Measurements from ENCODE around the gene GRM4. TPM values are rescaled to one million over a fixed set of nuclear protein-coding genes. Genes with fewer than 3 reads are reported as not detected.

Gene GRM4
- total and polyA plus RNA-seq, 5 donors from 2014 or later: not detected

DNA sequence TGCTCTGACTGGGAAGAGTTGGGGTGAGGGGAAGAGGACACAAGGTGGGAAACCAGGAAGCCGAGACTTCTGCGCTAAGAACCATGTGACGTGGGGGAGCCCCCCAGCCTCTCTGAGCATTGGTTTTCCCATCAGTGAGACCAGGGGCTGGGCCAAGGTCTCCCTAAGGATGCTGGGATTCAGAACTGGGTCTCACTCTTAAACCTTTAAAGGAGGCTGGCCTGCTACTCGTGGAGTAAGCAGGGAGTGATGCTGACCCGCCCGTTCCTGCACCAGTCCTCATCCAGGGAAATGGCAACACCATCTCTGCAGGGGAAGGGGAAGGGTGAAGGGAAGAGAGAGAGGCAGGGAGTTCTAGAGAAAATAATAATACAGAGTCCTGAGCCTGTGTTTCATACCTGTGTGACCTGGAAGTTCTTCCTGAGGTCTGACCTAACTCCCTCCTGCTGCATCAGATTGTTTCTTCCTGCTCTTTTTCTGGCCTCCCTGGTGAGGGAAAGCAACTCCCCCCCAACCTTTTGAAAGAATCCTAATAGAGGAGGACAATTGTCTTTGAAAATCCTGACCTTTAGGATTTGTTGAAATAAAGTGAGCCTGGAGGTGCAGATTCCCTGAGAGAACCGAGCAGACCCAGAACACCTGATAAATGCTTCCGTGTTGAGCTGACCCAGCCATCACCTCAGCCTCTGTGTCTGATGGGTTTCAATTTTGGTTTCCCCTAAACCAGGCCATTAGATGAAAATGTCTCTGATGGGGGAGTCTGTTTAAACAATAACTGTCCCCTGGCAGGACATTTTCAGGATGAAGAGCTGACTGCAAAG is 3.0 kb upstream of the GRM4 start:
- Histone ChIP-seq H3K27me3 (ENCODE audit: control insufficient read depth, insufficient read depth, low read length) (peaks cover 5% of the 10 kb centered on the region), H3K4me3 (ENCODE audit: low read depth, low read length) (no peak overlapping the region), H3K36me3 (ENCODE audit: control insufficient read depth, insufficient read depth, low read length) (no peaks in the 10 kb centered on the region), H3K27ac (ENCODE audit: insufficient read depth, low read length, poor library complexity, severe bottlenecking) (no peak overlapping the region), H3K9me3 (ENCODE audit: control insufficient read depth in 2 of 2, low read length in 2 of 2) (no peaks in the 10 kb centered on the region), H3K4me1 (ENCODE audit: control insufficient read depth, insufficient read depth, low read length, poor library complexity, severe bottlenecking) (peaks cover 20% of the 10 kb centered on the region)
- ATAC-seq (ENCODE audit: low read depth in 2 of 2) (no peak), DNase-seq (no peak)
- Mint-ChIP-seq H3K4me3 (no peak overlapping the region), H3K4me1 (peaks cover 0 to 12% (median 3%) of the 10 kb centered on the region in 4 donors), H3K27ac (no peak overlapping the region), H3K36me3 (no peaks in the 10 kb centered on the region), H3K9me3 (peaks cover 0 to 2% (median 0%) of the 10 kb centered on the region in 7 donors), H3K27me3 (peaks cover 63% of the 10 kb centered on the region)

DNA sequence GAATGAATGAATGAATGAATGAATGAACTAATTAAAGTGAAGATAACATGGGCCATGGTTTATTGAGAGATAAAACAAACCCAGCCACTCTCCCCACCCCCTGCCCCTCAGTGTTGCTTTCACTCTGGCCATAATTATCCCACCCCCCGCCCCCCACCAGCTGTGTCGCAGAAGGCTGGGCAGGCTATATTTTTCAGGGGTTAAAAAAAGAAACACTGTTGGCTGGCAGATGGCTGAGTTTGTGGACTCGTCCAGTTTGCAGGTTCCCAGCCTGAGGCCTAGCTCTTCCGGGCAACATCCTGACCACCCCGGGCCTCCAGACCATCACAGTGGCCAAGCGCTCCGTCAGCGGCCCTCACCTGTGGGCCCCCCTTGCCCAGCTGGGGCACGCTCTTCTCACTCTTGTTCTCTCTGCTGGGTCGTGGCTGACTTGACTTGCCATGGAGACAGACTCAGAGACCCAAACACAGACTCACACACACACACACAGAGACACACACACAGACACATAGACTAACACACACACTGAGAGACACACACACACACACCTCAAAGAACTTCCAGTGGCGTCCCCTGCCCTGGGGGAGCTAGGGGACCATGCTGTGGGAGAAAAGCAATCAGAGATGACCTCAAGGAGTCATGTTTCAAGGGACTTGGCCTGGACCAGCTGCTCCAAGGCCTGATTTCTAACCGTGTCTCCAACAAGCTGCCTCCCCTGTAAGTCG is 2.2 kb upstream of the GRM4 start:
- H3K9me3 Mint-ChIP-seq: peaks cover 0 to 2% (median 0%) of the 10 kb centered on the region in 7 donors
- peaks cover 28% of the 10 kb centered on the region for H3K4me1 ChIP-seq (ENCODE audit: control insufficient read depth, insufficient read depth, low read length, poor library complexity, severe bottlenecking)
- H3K4me1 Mint-ChIP-seq: peaks cover 0 to 16% (median 4%) of the 10 kb centered on the region in 4 donors
- H3K27me3 Mint-ChIP-seq: peaks cover 58% of the 10 kb centered on the region
- H3K4me3 ChIP-seq (ENCODE audit: low read depth, low read length): no peak overlapping the region
- H3K36me3 ChIP-seq (ENCODE audit: control insufficient read depth, insufficient read depth, low read length): no peaks in the 10 kb centered on the region
- peak overlapping the region in 1 of 4 donors; percentile 12 for H3K4me3 Mint-ChIP-seq
- H3K27me3 ChIP-seq (ENCODE audit: control insufficient read depth, insufficient read depth, low read length): peaks cover 4% of the 10 kb centered on the region
- no peak for DNase-seq
- no peaks in the 10 kb centered on the region for H3K9me3 ChIP-seq (ENCODE audit: control insufficient read depth in 2 of 2, low read length in 2 of 2)
- no peaks in the 10 kb centered on the region for H3K36me3 Mint-ChIP-seq
- H3K27ac ChIP-seq (ENCODE audit: insufficient read depth, low read length, poor library complexity, severe bottlenecking): no peak overlapping the region
- ATAC-seq (ENCODE audit: low read depth in 2 of 2): no peak
- H3K27ac Mint-ChIP-seq: no peak overlapping the region

DNA sequence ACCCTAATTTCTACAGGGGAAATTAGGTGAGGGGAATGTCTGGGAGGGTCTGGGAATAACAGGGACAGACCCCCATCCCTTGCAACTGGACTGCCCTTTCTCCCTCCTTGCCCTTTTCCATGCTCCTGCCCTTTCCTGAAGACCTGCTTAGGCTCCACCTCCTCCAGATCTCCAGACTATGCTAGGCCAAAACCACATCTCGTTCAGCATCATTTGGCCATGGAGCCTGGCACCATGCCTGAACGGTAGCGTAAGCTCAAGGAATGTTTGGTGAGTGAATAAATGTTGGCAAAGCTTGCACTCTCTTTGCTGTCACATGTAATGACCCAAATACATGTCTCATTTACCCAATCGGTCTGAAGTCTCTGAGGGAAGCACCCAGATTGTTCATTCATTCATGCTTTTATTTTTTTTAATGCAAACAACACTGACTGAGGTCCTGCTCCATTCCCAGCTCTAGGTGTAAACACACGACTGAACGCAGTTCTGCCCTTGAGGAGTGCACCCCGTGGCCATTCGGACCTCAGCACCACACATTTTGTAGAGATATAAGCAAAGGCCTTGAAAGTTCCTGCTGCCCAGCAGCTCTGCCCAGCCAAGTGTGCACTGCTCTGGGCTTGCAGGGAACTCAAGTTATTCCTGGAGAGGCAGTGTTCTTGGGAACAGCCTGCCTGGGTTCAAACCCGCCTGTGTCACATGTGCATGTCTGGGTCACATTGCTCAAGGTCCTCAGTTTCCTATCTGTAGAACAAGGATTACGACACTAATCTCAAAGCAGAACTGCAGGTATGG is 1.1 kb upstream of the GRM4 start:
- Mint-ChIP-seq H3K4me1 (peaks cover 0 to 19% (median 7%) of the 10 kb centered on the region in 4 donors), H3K4me3 (peak overlapping the region in 2 of 4 donors; percentile 46 to 79), H3K36me3 (no peaks in the 10 kb centered on the region), H3K27me3 (peaks cover 65% of the 10 kb centered on the region), H3K9me3 (peaks cover 0 to 4% (median 0%) of the 10 kb centered on the region in 7 donors), H3K27ac (no peak overlapping the region)
- no peak for DNase-seq
- ATAC-seq (ENCODE audit: low read depth in 2 of 2): no peak
- H3K27me3 ChIP-seq (ENCODE audit: control insufficient read depth, insufficient read depth, low read length): peaks cover 4% of the 10 kb centered on the region
- H3K27ac ChIP-seq (ENCODE audit: insufficient read depth, low read length, poor library complexity, severe bottlenecking): no peak overlapping the region
- no peak overlapping the region for H3K4me3 ChIP-seq (ENCODE audit: low read depth, low read length)
- H3K4me1 ChIP-seq (ENCODE audit: control insufficient read depth, insufficient read depth, low read length, poor library complexity, severe bottlenecking): peaks cover 33% of the 10 kb centered on the region
- H3K36me3 ChIP-seq (ENCODE audit: control insufficient read depth, insufficient read depth, low read length): no peaks in the 10 kb centered on the region
- H3K9me3 ChIP-seq (ENCODE audit: control insufficient read depth in 2 of 2, low read length in 2 of 2): no peaks in the 10 kb centered on the region

DNA sequence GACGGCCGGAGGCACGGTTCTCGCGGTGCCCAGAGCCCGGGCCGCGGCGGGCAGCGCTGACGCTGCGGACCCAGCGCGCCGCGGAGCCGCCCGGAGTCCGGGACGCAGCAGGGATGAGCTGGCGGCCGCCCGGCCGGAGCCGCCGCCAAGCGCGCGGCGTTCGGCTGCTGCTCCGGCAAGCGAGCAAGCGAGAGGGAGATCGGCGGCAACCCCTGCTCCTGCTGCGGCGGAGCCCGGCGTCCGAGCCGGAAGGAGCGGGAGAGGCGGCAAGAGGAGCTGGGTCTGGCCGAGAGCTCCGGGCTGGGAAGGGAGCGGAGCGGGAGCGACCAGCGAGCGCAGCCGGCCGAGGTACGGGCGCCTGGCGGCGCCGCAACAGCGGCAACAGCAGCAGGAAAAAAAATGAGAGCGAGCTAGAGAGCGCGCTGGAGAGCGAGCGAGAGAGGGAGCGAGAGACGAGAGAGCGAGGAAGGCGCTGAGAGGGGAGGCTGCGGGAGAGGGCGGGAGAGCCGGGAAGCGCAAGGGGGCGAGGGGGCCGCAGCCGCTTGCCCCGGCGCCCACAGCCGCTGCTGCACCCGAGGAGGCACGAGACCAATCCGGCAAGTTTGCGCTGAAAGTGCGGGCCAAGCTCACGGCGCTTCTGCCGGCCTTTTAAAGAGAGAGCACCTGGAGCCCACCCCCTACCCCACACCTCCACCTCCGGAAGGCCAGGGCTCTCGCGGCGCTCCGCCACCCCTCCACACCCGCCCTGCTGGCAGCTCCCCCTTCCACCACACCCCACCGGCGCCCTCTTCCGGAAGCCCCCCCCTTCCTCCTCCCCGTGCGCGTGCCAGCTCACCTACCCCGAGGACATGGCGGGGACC is 496 bp downstream of the GRM4 start:
- Mint-ChIP-seq H3K4me3 (peak overlapping the region in 3 of 4 donors; percentile 50 to 63 (median 62)), H3K4me1 (peaks cover 0 to 20% (median 7%) of the 10 kb centered on the region in 4 donors), H3K9me3 (peaks cover 0 to 4% (median 0%) of the 10 kb centered on the region in 7 donors), H3K27ac (no peak overlapping the region), H3K27me3 (peaks cover 70% of the 10 kb centered on the region), H3K36me3 (no peaks in the 10 kb centered on the region)
- Histone ChIP-seq H3K4me3 (ENCODE audit: low read depth, low read length) (no peak overlapping the region), H3K27ac (ENCODE audit: insufficient read depth, low read length, poor library complexity, severe bottlenecking) (no peak overlapping the region), H3K9me3 (ENCODE audit: control insufficient read depth in 2 of 2, low read length in 2 of 2) (no peaks in the 10 kb centered on the region), H3K36me3 (ENCODE audit: control insufficient read depth, insufficient read depth, low read length) (no peaks in the 10 kb centered on the region), H3K4me1 (ENCODE audit: control insufficient read depth, insufficient read depth, low read length, poor library complexity, severe bottlenecking) (peaks cover 33% of the 10 kb centered on the region), H3K27me3 (ENCODE audit: control insufficient read depth, insufficient read depth, low read length) (peaks cover 6% of the 10 kb centered on the region)
- peak in 1 of 2 donors; percentile 56 for ATAC-seq (ENCODE audit: low read depth in 2 of 2)
- peak in 1 of 3 donors; percentile 19 for DNase-seq

DNA sequence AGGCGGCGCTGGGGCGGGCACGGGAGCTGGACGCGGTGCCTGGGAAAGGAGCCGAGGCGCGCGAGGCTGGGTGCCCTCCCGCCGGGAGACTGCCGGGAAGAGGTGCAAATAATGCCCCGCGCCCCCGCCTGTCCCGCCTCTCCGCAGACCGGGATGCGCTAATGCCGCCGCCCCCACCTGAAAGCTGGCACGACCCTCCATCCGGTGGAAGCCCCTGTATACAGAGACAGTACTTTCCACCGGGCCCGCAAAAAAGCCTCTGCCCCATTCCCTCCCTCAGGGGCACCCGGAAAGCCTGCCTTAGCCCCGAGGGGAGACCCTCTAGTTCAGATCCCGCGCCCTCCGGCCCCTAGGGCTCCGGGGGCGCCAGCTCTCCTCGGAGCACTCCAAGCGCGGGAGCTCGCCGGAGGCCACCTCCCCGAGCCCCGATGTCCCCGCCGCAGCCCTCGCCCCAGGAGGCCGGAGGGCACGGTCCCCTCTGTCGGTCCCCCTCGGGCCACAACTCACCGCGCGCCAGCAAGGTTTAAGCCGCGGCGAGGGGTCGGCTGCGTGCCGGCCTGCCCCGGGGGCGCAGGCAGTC is 1.2 kb downstream of the GRM4 start:
- H3K27ac ChIP-seq (ENCODE audit: insufficient read depth, low read length, poor library complexity, severe bottlenecking): no peak overlapping the region
- peaks cover 0 to 6% (median 0%) of the 10 kb centered on the region in 7 donors for H3K9me3 Mint-ChIP-seq
- H3K27me3 ChIP-seq (ENCODE audit: control insufficient read depth, insufficient read depth, low read length): peaks cover 9% of the 10 kb centered on the region
- no peak for DNase-seq
- H3K4me1 Mint-ChIP-seq: peaks cover 0 to 20% (median 5%) of the 10 kb centered on the region in 4 donors
- no peaks in the 10 kb centered on the region for H3K36me3 ChIP-seq (ENCODE audit: control insufficient read depth, insufficient read depth, low read length)
- H3K4me3 Mint-ChIP-seq: peak overlapping the region in 2 of 4 donors; percentile 52 to 75
- H3K4me3 ChIP-seq (ENCODE audit: low read depth, low read length): no peak overlapping the region
- peaks cover 70% of the 10 kb centered on the region for H3K27me3 Mint-ChIP-seq
- H3K36me3 Mint-ChIP-seq: no peaks in the 10 kb centered on the region
- ATAC-seq (ENCODE audit: low read depth in 2 of 2): no peak
- no peak overlapping the region for H3K27ac Mint-ChIP-seq
- H3K9me3 ChIP-seq (ENCODE audit: control insufficient read depth in 2 of 2, low read length in 2 of 2): no peaks in the 10 kb centered on the region
- H3K4me1 ChIP-seq (ENCODE audit: control insufficient read depth, insufficient read depth, low read length, poor library complexity, severe bottlenecking): peaks cover 33% of the 10 kb centered on the region

DNA sequence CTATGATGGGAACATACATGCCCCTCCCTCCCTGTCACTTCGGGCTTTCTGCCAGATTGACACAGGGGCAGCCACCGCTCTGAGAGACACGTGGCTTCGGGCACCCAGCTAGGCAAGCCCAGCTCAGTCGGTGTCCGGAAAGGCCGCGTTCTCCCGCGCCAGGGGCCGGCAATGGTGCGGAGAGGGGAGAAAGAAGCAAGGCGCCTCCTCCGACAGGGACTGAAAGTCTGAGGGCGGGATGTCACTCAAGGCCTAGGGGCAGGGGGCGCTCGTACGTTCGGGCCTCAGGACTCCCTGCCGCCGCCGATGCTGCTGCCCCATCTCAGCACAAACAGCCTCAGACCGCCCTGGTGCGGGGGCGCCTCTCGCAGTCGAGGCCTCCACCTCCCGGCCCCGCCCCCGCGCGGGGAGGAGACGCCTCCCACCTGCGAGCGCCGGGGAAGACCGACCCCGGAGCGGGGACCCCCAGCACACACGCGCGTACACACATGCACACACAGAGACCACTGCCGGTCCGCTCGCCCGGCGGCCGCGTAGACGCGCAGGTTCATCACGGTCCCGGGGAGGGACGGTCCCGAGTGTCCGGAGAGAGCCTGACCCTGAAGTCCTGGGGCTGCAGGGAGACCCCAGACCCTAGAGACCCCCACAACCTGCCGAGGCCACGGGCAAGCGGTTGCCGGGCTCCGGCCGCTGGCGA is 1.9 kb downstream of the GRM4 start:
- Histone ChIP-seq H3K27me3 (ENCODE audit: control insufficient read depth, insufficient read depth, low read length) (peaks cover 9% of the 10 kb centered on the region), H3K4me3 (ENCODE audit: low read depth, low read length) (no peak overlapping the region), H3K27ac (ENCODE audit: insufficient read depth, low read length, poor library complexity, severe bottlenecking) (no peak overlapping the region), H3K9me3 (ENCODE audit: control insufficient read depth in 2 of 2, low read length in 2 of 2) (no peaks in the 10 kb centered on the region), H3K36me3 (ENCODE audit: control insufficient read depth, insufficient read depth, low read length) (no peaks in the 10 kb centered on the region), H3K4me1 (ENCODE audit: control insufficient read depth, insufficient read depth, low read length, poor library complexity, severe bottlenecking) (peaks cover 33% of the 10 kb centered on the region)
- Mint-ChIP-seq H3K27me3 (peaks cover 65% of the 10 kb centered on the region), H3K36me3 (no peaks in the 10 kb centered on the region), H3K27ac (no peak overlapping the region), H3K4me3 (peak overlapping the region in 3 of 4 donors; percentile 32 to 69 (median 52)), H3K4me1 (peaks cover 0 to 20% (median 5%) of the 10 kb centered on the region in 4 donors), H3K9me3 (peaks cover 0 to 6% (median 0%) of the 10 kb centered on the region in 7 donors)
- ATAC-seq (ENCODE audit: low read depth in 2 of 2): no peak
- DNase-seq: peak in 2 of 3 donors; percentile 30 to 32

Measured in CD4-positive, CD25-positive, alpha-beta regulatory T cell (primary cell).